K562 (cell line): ENCODE results near the gene CALHM1. TPM values are rescaled to one million over a fixed set of nuclear protein-coding genes. Genes with fewer than 3 reads are reported as not detected.

Experiments
- ATAC-seq: fragments of 200-7000 bp; cut with Tn5 transposase; 3 replicates; pipeline ENCODE4 v1.9.1; 2020; ENCODE audit warnings: moderate library complexity
- BruUV-seq: library from RNA; stranded (reverse); fragments of 400-500 nt; replicated peaks from 2 replicates; lab custom pipeline; 2021; lab: Mats Ljungman, UMichigan
- CTCF ChIA-PET: fragments of 300-600 bp; formaldehyde crosslinking; extraction: SDS; loops from one replicate; lab custom pipeline; 2021; ENCODE audit warnings: low intra/inter-chr PET ratio; lab: Yijun Ruan, JAX
- POLR2A ChIA-PET: fragments of 300-600, 350-650 bp; sonication (Branson Sonifier 250); formaldehyde crosslinking; extraction: SDS; loops from one replicate; lab custom pipeline; 2021; ENCODE audit warnings: antibody characterized with exemption, inconsistent platforms; lab: Yijun Ruan, JAX
- DNase-seq, 4 experiments: peaks; one replicate each; pipeline versions ENCODE4 v3.0.0 to v3.0.0-alpha.2; 2011 to 2018; ENCODE audit warnings: low spot score in 3 of 4, mixed read lengths in 3 of 4; ENCODE audit errors: extremely low read depth in 1 of 4
- FAIRE-seq: peaks from 2 replicates; lab custom pipeline; 2011; peaks lifted over from hg19 to GRCh38; lab: Jason Lieb, UNC
- H2AFZ ChIP-seq: 2 replicates; pipeline ENCODE4 v1.6.0; 2011; ENCODE audit warnings: low read depth, low read length, control low read depth, inconsistent platforms
- H3K27ac ChIP-seq: fragments of 200-600 bp; 3 replicates; pipeline ENCODE4 v1.8.0; 2011; ENCODE audit warnings: low read depth, mild to moderate bottlenecking, control low read depth, inconsistent platforms, low read length, moderate library complexity, mixed read lengths; ENCODE audit errors: extremely low read depth
- H3K27me3 ChIP-seq, 2 experiments: fragments of 300-600 bp in 1 of 2; 2 replicates in 1 of 2; 3 replicates in 1 of 2; pipeline versions ENCODE4 v1.6.0 to v1.8.0; 2011; ENCODE audit warnings: inconsistent platforms in 2 of 2, low read length in 2 of 2, mild to moderate bottlenecking in 1 of 2, mixed read lengths in 1 of 2, moderate library complexity in 1 of 2; ENCODE audit not compliant: control insufficient read depth in 2 of 2, insufficient read depth in 2 of 2
- H3K36me3 ChIP-seq: fragments of 300-600 bp; 3 replicates; pipeline ENCODE4 v1.8.0; 2011; ENCODE audit warnings: mild to moderate bottlenecking, low read length, inconsistent platforms; ENCODE audit not compliant: control insufficient read depth, insufficient read depth
- H3K4me1 ChIP-seq, 2 experiments: fragments of 200-600 bp in 1 of 2; replicated peaks in 1 of 2; 2 replicates in 1 of 2; 3 replicates in 1 of 2; pipeline versions ENCODE4 v1.5.1 to v1.8.0; 2011; ENCODE audit warnings: inconsistent platforms in 2 of 2, low read length in 2 of 2, mild to moderate bottlenecking in 1 of 2, mixed read lengths in 1 of 2, moderate library complexity in 1 of 2; ENCODE audit not compliant: control insufficient read depth in 2 of 2, insufficient read depth in 2 of 2
- H3K4me2 ChIP-seq: 2 replicates; pipeline ENCODE4 v1.6.1; 2011; ENCODE audit warnings: low read length, control low read depth, inconsistent platforms, mixed read lengths; ENCODE audit not compliant: insufficient read depth
- H3K4me3 ChIP-seq: fragments of 200-600 bp; sonication (generic), shearing (Covaris generic); 2 replicates; pipeline ENCODE4 v1.5.1; 2016; ENCODE audit warnings: control low read depth, inconsistent platforms
- H3K79me2 ChIP-seq: fragments of 200-600 bp; 3 replicates; pipeline ENCODE4 v1.8.0; 2011; ENCODE audit warnings: low read length, inconsistent platforms; ENCODE audit not compliant: control insufficient read depth, insufficient read depth
- H3K9ac ChIP-seq, 2 experiments: 2 replicates each; pipeline versions ENCODE4 v1.6.0 to v1.6.1; 2011; ENCODE audit warnings: low read depth in 2 of 2, low read length in 2 of 2, control low read depth in 1 of 2, inconsistent platforms in 1 of 2, mild to moderate bottlenecking in 1 of 2, mixed read lengths in 1 of 2; ENCODE audit not compliant: insufficient read depth in 1 of 2
- H3K9me1 ChIP-seq: one replicate; pipeline ENCODE4 v1.6.0; 2011; ENCODE audit warnings: inconsistent platforms, mild to moderate bottlenecking, low read length, moderate library complexity; ENCODE audit not compliant: control insufficient read depth, insufficient read depth
- H3K9me3 ChIP-seq: replicated peaks from 2 replicates; pipeline ENCODE4 v1.5.1; 2011; ENCODE audit warnings: low read depth, low read length, inconsistent platforms; ENCODE audit not compliant: control insufficient read depth, insufficient read depth
- H4K20me1 ChIP-seq: replicated peaks from 2 replicates; pipeline ENCODE4 v1.6.1; 2011; ENCODE audit warnings: low read length, inconsistent platforms, mixed read lengths; ENCODE audit not compliant: control insufficient read depth, insufficient read depth
- BRD9 ChIP-seq: fragments of 450-650 bp; IDR thresholded peaks from 2 replicates; pipeline ENCODE4 v1.6.1; 2018; ENCODE audit warnings: low read depth; ENCODE audit not compliant: partially characterized antibody
- CREM ChIP-seq: IDR thresholded peaks from 2 replicates; pipeline ENCODE4 v1.6.1; 2014; ENCODE audit warnings: antibody characterized with exemption, low read depth
- FOXK1 ChIP-seq: sonication (generic); formaldehyde crosslinking; IDR thresholded peaks from 2 replicates; pipeline ENCODE4 v1.8.0; 2022; ENCODE audit warnings: missing genetic modification reagents, mild to moderate bottlenecking, borderline replicate concordance
- PHF21A ChIP-seq: fragments of 450-650 bp; IDR thresholded peaks from 2 replicates; pipeline ENCODE4 v1.6.1; 2017; ENCODE audit warnings: low read depth, borderline replicate concordance
- ZNF263 ChIP-seq: sonication (generic); formaldehyde crosslinking; IDR thresholded peaks from 2 replicates; pipeline ENCODE4 v1.8.0; 2022; ENCODE audit warnings: mild to moderate bottlenecking, missing genetic modification reagents, borderline replicate concordance
- ZNF431 ChIP-seq: sonication (generic); formaldehyde crosslinking; IDR thresholded peaks from 2 replicates; pipeline ENCODE4 v1.8.0; 2022; ENCODE audit warnings: mild to moderate bottlenecking, missing genetic modification reagents
- ZNF696 ChIP-seq: fragments of 250-450 bp; sonication (Bioruptor Pico); conservative IDR thresholded peaks from 2 replicates; pipeline ENCODE4 v1.4.0; 2020; ENCODE audit warnings: mild to moderate bottlenecking, moderate library complexity
- WGBS: fragments of 100-300 bp; shearing (Covaris generic); methylation state at CpG from one replicate; pipeline ENCODE4 v1.1.6; 2016; ENCODE audit warnings: low coverage, mixed read lengths; ENCODE audit not compliant: insufficient coverage; ENCODE audit errors: missing lambda C conversion rate; 5-methylcytosine and 5-hydroxymethylcytosine counted together
- in situ Hi-C: fragments of 300-500 bp; cut with MboI; formaldehyde crosslinking; loops from 4 replicates; pipeline ENCODE4 v1.15.0; 2018; ENCODE audit warnings: inconsistent platforms, mixed read lengths
- intact Hi-C: fragments of 100-400 bp; cut with micrococcal nuclease; formaldehyde crosslinking; loops from 2 replicates; pipeline ENCODE4 v1.14.2; 2022
- polyA plus RNA-seq, 8 experiments: library from polyadenylated mRNA; depleted of rRNA in 4 of 8; stranded (reverse) in 5 of 8; unstranded in 3 of 8; fragments of >200 nt; fragmentation: Nextera tagmentation in 2 of 8; fragmentation: Illumina TruSeq in 1 of 8; extraction: Ambion mirVana in 2 of 8; extraction: Trizol in 1 of 8; gene quantifications; 2 replicates each; pipeline versions ENCODE4 v1.2.1 to v1.2.3, GENCODE V29; 2011 to 2014; ENCODE audit warnings: inconsistent platforms in 1 of 8, missing spikeins in 1 of 8
- total RNA-seq, 7 experiments: library from RNA; depleted of rRNA in 6 of 7; stranded (reverse); fragments of >200 nt in 6 of 7; fragmentation: Illumina TruSeq in 2 of 7; extraction: Trizol in 2 of 7; gene quantifications; 2 replicates each; pipeline versions ENCODE4 v1.2.1 to v1.2.3, GENCODE V29; 2011 to 2021; ENCODE audit warnings: low replicate concordance in 1 of 7
- TF ChIP-seq, protein P1 (sequence below): sonication (generic); formaldehyde crosslinking; IDR thresholded peaks from 2 replicates; pipeline ENCODE4 v1.8.0; 2023; ENCODE audit warnings: mild to moderate bottlenecking, missing genetic modification reagents
- TF ChIP-seq, protein P2 (sequence below): fragments of 450-650 bp; conservative IDR thresholded peaks from 2 replicates; pipeline ENCODE4 v1.6.1; 2016; ENCODE audit warnings: missing genetic modification characterization, low read depth, mild to moderate bottlenecking, control low read depth, missing compliant biosample characterization
- TF ChIP-seq, protein P3 (sequence below), 2 experiments: IDR thresholded peaks; 2 replicates each; pipeline ENCODE4 v1.6.1; 2012; ENCODE audit warnings: improper control_type of control experiment in 2 of 2, low read depth in 2 of 2, low read length in 2 of 2, borderline replicate concordance in 1 of 2

CALHM1 gene
- total and polyA plus RNA-seq, 9 of the 15 experiments (the other 6 are each of a cell fraction or from before 2014, with no cell fraction given) = 0.03 TPM; not detected in 8

DNA sequence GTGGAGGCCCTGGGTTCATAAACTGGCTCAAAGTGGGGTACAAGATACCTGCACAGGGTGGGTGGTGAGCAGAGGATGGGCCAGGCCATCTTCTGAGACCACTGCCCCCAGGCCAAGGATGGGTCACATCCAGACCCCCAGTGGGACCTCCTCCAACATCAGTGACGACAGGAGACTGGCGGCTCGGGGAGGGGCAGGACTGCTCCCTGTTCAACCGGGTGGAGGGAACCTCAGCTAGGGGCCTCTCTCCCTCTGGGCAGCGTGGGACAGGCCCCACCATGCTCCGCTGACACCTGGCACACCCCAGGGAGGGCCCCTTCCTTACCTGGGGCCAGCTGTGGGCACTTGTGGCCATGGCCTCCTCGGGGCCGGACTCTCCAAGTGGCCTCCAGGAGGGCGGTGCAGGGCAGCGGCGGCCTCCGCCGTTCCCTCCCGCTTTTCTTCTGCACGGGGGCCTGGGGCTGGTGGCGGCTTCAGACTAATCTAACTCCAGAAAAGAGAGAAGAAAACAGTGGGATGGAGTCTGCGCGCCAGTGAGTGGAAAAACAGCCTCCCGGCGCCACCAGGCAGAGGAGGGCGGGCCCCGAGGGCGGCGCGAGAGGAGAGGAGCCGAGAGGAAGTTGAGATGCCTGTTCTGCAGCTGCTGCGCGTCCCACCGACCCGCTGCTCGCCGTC, 6.7 kb downstream of the CALHM1 start, which contains the start of gene CALHM2 (continued):
- TF ChIP-seq, protein P1, sequence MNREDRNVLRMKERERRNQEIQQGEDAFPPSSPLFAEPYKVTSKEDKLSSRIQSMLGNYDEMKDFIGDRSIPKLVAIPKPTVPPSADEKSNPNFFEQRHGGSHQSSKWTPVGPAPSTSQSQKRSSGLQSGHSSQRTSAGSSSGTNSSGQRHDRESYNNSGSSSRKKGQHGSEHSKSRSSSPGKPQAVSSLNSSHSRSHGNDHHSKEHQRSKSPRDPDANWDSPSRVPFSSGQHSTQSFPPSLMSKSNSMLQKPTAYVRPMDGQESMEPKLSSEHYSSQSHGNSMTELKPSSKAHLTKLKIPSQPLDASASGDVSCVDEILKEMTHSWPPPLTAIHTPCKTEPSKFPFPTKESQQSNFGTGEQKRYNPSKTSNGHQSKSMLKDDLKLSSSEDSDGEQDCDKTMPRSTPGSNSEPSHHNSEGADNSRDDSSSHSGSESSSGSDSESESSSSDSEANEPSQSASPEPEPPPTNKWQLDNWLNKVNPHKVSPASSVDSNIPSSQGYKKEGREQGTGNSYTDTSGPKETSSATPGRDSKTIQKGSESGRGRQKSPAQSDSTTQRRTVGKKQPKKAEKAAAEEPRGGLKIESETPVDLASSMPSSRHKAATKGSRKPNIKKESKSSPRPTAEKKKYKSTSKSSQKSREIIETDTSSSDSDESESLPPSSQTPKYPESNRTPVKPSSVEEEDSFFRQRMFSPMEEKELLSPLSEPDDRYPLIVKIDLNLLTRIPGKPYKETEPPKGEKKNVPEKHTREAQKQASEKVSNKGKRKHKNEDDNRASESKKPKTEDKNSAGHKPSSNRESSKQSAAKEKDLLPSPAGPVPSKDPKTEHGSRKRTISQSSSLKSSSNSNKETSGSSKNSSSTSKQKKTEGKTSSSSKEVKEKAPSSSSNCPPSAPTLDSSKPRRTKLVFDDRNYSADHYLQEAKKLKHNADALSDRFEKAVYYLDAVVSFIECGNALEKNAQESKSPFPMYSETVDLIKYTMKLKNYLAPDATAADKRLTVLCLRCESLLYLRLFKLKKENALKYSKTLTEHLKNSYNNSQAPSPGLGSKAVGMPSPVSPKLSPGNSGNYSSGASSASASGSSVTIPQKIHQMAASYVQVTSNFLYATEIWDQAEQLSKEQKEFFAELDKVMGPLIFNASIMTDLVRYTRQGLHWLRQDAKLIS = no peak
- TF ChIP-seq CREM (no peak), PHF21A (no peak)
- TF ChIP-seq, all 486 proteins: peak for 3

DNA sequence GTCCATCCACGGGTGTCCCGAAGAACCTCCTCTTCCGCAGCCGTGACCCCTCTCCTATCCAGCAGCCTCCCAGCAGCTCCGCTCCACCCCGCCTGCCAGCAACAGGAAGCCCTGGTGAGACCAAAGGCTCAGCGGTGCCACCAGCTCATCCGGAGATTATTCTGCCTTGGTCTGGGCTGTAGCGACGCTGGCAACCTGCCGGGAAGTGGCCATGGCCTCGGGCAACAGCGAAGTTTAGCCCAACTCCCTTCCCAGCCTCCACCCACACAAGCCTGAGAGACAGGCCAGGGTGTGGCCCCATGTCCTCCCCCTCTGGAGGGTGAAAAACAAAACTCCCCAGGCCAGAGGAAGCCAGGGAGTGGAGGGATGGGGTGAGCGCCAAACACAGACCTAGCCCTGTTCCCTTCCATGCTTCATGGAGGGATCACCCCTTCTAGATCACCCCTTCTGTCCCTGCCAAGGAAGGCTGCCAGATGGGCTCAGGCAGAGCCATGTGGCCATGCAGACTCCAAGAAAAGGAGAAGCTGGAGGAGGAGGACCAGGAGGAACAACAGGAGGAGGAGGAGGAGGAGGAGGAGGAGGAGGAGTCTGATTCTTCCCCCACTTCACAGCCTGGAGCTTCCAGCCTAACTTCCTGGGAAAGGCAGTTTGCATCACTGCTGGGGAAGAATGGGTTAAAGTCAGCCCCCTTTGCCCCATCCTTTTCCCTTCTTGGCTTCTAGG, 7.4 kb downstream of the CALHM1 start:
- peak overlapping the region in 1 of 2 experiments; percentile 68; a peak in 2 of 4 replicates for H3K9ac ChIP-seq
- no peak overlapping the region for H3K4me2 ChIP-seq
- H3K27ac ChIP-seq = no peak overlapping the region
- DNase-seq = peak; percentile 12 to 48 (median 37)
- FAIRE-seq = no peak
- CTCF ChIA-PET = no interaction called here
- peaks cover 16% of the 10 kb centered on the region; the same call in 1 of the 3 replicates for H3K36me3 ChIP-seq
- ATAC-seq = peak; percentile 40
- no peaks in the 10 kb centered on the region for H3K27me3 ChIP-seq
- intact Hi-C loops = no loop called here
- BruUV-seq = no TSS peak
- 34% methylated on average over 5 of the region's 14 CpGs for WGBS
- no peak overlapping the region for H3K4me3 ChIP-seq
- in situ Hi-C loops = no loop called here
- H3K79me2 ChIP-seq = no peaks in the 10 kb centered on the region
- no peaks in the 10 kb centered on the region for H3K9me1 ChIP-seq
- POLR2A ChIA-PET = no interaction called here
- H4K20me1 ChIP-seq = peaks cover 3% of the 10 kb centered on the region; the same call in 1 of the 2 replicates
- H3K4me1 ChIP-seq = peaks cover 2 to 27% of the 10 kb centered on the region in 2 experiments; a peak in 3 of 5 replicates
- no peaks in the 10 kb centered on the region for H3K9me3 ChIP-seq
- H2AFZ ChIP-seq = no peak overlapping the region
- TF ChIP-seq, protein P2, sequence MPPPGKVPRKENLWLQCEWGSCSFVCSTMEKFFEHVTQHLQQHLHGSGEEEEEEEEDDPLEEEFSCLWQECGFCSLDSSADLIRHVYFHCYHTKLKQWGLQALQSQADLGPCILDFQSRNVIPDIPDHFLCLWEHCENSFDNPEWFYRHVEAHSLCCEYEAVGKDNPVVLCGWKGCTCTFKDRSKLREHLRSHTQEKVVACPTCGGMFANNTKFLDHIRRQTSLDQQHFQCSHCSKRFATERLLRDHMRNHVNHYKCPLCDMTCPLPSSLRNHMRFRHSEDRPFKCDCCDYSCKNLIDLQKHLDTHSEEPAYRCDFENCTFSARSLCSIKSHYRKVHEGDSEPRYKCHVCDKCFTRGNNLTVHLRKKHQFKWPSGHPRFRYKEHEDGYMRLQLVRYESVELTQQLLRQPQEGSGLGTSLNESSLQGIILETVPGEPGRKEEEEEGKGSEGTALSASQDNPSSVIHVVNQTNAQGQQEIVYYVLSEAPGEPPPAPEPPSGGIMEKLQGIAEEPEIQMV (tag) = no peak
- no peak for TF ChIP-seq ZNF696 (CRISPR knock-in tag)
- TF ChIP-seq ZNF263 (CRISPR knock-in tag) = peak; percentile 91
- TF ChIP-seq FOXK1 = no peak
- no peak for TF ChIP-seq BRD9
- no peak for TF ChIP-seq ZNF431 (CRISPR knock-in tag)
- TF ChIP-seq, protein P3, sequence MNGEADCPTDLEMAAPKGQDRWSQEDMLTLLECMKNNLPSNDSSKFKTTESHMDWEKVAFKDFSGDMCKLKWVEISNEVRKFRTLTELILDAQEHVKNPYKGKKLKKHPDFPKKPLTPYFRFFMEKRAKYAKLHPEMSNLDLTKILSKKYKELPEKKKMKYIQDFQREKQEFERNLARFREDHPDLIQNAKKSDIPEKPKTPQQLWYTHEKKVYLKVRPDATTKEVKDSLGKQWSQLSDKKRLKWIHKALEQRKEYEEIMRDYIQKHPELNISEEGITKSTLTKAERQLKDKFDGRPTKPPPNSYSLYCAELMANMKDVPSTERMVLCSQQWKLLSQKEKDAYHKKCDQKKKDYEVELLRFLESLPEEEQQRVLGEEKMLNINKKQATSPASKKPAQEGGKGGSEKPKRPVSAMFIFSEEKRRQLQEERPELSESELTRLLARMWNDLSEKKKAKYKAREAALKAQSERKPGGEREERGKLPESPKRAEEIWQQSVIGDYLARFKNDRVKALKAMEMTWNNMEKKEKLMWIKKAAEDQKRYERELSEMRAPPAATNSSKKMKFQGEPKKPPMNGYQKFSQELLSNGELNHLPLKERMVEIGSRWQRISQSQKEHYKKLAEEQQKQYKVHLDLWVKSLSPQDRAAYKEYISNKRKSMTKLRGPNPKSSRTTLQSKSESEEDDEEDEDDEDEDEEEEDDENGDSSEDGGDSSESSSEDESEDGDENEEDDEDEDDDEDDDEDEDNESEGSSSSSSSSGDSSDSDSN (IDR thresholded peaks at IDR 0.05; ENCODE audit: borderline replicate concordance in 1 of 2, low read depth in 2 of 2, low read length in 2 of 2) = 0 out of 4 replicates have a peak, but pooled peaks of 1 of the 2 experiments have one; percentile 19
